ENCODE measurements around the gene FCRL6. TPM values are rescaled to one million over a fixed set of nuclear protein-coding genes. Genes with fewer than 3 reads are reported as not detected.

FCRL6 gene
- total RNA-seq, 1 donor from 2014 or later: not detected

DNA sequence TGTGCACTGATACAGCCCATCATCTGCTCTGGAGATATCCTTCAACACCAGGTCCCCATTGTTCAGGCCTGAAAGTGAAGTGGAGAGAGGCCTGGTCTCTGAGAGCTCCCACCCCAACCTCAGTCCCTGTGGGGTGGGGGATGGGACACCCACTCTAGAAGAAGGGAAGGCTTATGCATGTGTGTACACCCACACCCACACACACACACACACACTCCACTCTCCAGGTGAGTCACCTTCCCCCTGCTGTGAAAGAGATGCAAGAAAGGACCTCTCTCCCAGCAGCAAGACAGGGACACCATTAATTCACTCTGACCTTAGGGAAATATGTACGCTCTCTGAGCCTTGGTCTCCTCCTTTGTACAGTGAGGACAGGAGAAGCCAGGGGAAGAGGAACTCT is 54.4 kb downstream of the FCRL6 start:
- H3K4me3 Mint-ChIP-seq (ENCODE audit: unreplicated experiment): no peak overlapping the region
- H3K9me3 Mint-ChIP-seq (ENCODE audit: low read depth): no peaks in the 10 kb centered on the region
- no peak for DNase-seq (ENCODE audit: low spot score)
- no peak overlapping the region for H3K27ac Mint-ChIP-seq (ENCODE audit: unreplicated experiment)
- TF ChIP-seq, protein P1, sequence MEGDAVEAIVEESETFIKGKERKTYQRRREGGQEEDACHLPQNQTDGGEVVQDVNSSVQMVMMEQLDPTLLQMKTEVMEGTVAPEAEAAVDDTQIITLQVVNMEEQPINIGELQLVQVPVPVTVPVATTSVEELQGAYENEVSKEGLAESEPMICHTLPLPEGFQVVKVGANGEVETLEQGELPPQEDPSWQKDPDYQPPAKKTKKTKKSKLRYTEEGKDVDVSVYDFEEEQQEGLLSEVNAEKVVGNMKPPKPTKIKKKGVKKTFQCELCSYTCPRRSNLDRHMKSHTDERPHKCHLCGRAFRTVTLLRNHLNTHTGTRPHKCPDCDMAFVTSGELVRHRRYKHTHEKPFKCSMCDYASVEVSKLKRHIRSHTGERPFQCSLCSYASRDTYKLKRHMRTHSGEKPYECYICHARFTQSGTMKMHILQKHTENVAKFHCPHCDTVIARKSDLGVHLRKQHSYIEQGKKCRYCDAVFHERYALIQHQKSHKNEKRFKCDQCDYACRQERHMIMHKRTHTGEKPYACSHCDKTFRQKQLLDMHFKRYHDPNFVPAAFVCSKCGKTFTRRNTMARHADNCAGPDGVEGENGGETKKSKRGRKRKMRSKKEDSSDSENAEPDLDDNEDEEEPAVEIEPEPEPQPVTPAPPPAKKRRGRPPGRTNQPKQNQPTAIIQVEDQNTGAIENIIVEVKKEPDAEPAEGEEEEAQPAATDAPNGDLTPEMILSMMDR (IDR thresholded peaks at IDR 0.05): no peak
- H3K4me1 Mint-ChIP-seq (ENCODE audit: low read depth): peaks cover 17% of the 10 kb centered on the region
- no peaks in the 10 kb centered on the region for H3K36me3 Mint-ChIP-seq (ENCODE audit: low read depth)
- H3K27me3 Mint-ChIP-seq (ENCODE audit: low read depth): no peaks in the 10 kb centered on the region

- H3K27me3 Mint-ChIP-seq (ENCODE audit: low read depth): no peaks in the 10 kb centered on the region
- TF ChIP-seq, protein P1 (IDR thresholded peaks at IDR 0.05): no peak
- H3K27ac Mint-ChIP-seq (ENCODE audit: unreplicated experiment): no peak overlapping the region
- H3K9me3 Mint-ChIP-seq (ENCODE audit: low read depth): no peaks in the 10 kb centered on the region
- H3K36me3 Mint-ChIP-seq (ENCODE audit: low read depth): no peaks in the 10 kb centered on the region
- DNase-seq (ENCODE audit: low spot score): no peak
- peaks cover 17% of the 10 kb centered on the region for H3K4me1 Mint-ChIP-seq (ENCODE audit: low read depth)
- H3K4me3 Mint-ChIP-seq (ENCODE audit: unreplicated experiment): no peak overlapping the region
Measured at GRCh38 chr1:159857889-159858288, 55.7 kb downstream of the FCRL6 start.

DNA sequence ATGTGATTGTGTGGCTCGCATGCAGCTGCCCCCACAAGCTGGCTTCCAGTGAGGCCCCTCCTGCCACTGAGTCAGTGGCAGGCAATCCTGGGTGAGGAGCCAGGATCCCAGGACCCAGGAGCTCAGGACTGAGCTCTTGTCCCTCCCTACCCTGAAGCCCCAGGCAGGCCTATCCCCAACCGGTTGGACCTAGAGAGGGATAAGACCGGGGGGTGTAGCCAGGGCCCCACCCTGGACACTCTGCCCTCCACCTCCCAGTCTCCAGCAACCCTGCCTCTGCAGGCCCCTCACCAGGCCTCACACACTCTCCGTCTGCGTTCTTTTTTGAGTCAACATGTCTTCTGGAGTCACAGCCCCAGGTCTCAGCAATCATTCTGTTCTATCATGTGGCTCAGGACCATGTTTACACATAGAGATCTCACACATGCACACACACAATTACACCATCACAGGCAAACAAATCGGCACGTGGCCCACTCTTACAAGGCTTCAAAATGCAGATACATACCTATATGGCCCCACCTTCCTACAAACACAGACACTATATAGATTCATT is 57.7 kb downstream of the FCRL6 start:
- no peak for DNase-seq (ENCODE audit: low spot score)
- Mint-ChIP-seq H3K36me3 (ENCODE audit: low read depth) (no peaks in the 10 kb centered on the region), H3K9me3 (ENCODE audit: low read depth) (no peaks in the 10 kb centered on the region), H3K27me3 (ENCODE audit: low read depth) (no peaks in the 10 kb centered on the region), H3K4me1 (ENCODE audit: low read depth) (peaks cover 5% of the 10 kb centered on the region), H3K4me3 (ENCODE audit: unreplicated experiment) (no peak overlapping the region), H3K27ac (ENCODE audit: unreplicated experiment) (no peak overlapping the region)
- TF ChIP-seq, protein P1 (IDR thresholded peaks at IDR 0.05): no peak

- Mint-ChIP-seq H3K4me3 (ENCODE audit: unreplicated experiment) (no peak overlapping the region), H3K27me3 (ENCODE audit: low read depth) (no peaks in the 10 kb centered on the region), H3K4me1 (ENCODE audit: low read depth) (no peaks in the 10 kb centered on the region), H3K27ac (ENCODE audit: unreplicated experiment) (no peak overlapping the region), H3K36me3 (ENCODE audit: low read depth) (no peaks in the 10 kb centered on the region), H3K9me3 (ENCODE audit: low read depth) (no peaks in the 10 kb centered on the region)
- TF ChIP-seq, protein P1 (IDR thresholded peaks at IDR 0.05): no peak
- DNase-seq (ENCODE audit: low spot score): no peak
Measured at GRCh38 chr1:159860456-159860855, 58.3 kb downstream of the FCRL6 start.

DNA sequence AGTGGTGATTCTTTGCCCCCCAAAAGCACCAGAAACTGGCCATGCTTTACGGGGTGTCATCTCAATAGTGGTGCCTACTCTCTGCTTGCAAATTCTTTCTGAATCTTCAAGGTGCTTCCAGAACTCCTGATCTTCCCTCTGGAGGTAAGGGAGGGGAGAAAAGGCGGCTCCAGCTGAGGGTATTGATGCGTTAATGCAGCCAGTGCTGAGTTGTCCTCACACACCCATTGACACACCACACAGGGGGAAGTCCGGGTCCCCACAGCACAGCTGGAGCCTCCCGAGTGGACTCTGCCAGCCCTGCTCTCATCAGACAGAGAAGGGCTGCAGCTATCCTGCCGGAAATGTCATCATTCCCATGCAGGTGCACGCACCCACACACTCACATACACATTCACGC is 59.1 kb downstream of the FCRL6 start:
- Mint-ChIP-seq H3K4me1 (ENCODE audit: low read depth) (no peaks in the 10 kb centered on the region), H3K27me3 (ENCODE audit: low read depth) (no peaks in the 10 kb centered on the region), H3K27ac (ENCODE audit: unreplicated experiment) (no peak overlapping the region), H3K36me3 (ENCODE audit: low read depth) (no peaks in the 10 kb centered on the region), H3K4me3 (ENCODE audit: unreplicated experiment) (no peak overlapping the region), H3K9me3 (ENCODE audit: low read depth) (no peaks in the 10 kb centered on the region)
- DNase-seq (ENCODE audit: low spot score): no peak
- TF ChIP-seq, protein P1 (IDR thresholded peaks at IDR 0.05): no peak
